ENCODE measurements around the gene CXCL11. TPM values are rescaled to one million over a fixed set of nuclear protein-coding genes. Genes with fewer than 3 reads are reported as not detected.
"Not testable (repeated sequence)": the region's sequence is repeated elsewhere in the genome, so short reads cannot be mapped to it uniquely, and the experiment has no call there.

CXCL11 gene
- total RNA-seq, 1 donor from 2014 or later = 6.4 TPM

DNA sequence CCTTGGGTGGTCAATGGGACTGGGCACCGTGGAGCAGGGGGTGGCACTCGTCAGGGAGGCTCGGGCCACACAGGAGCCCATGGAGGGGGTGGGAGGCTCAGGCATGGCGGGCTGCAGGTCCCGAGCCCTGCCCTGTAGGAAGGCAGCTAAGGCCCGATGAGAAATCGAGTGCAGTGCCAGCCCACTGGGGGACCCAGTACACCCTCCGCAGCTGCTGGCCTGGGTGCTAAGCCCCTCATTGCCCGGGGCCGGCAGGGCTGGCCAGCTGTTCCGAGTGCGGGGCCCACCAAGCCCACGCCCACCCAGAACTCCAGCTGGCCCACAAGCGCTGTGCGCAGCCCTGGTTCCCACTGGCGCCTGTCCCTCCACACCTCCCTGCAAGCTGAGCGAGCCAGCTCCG, 7.4 kb upstream of the CXCL11 start:
- not testable (repeated sequence) for DNase-seq (ENCODE audit: extremely low read depth, low read depth, low spot score)

- not testable (repeated sequence) for DNase-seq (ENCODE audit: extremely low read depth, low read depth, low spot score)
Measured at GRCh38 chr4:76042241-76042998, 6.5 kb upstream of the CXCL11 start.

DNA sequence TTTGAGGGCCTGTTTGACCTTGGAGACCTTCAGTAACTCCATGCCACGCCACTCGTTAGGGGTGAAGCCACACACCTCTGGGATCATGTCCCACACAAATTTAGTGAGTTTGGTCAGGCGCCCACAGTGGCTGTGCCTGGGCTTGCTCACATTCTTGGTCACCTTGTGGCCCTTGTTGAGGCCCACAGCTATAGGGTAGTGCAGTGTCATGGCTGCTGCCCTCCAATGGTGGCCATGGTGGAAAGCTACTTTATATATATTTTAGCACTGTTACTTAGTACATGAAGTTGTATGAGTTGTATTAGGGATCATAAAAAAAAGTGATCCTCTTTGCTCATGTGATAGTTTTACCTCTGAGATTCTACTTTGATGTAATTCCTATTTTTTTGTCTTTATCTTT, 985 bp upstream of the CXCL11 start:
- DNase-seq (ENCODE audit: extremely low read depth, low read depth, low spot score) = no peak

- DNase-seq (ENCODE audit: extremely low read depth, low read depth, low spot score) = no peak
Measured at GRCh38 chr4:76035141-76035540, 729 bp downstream of the CXCL11 start.

DNA sequence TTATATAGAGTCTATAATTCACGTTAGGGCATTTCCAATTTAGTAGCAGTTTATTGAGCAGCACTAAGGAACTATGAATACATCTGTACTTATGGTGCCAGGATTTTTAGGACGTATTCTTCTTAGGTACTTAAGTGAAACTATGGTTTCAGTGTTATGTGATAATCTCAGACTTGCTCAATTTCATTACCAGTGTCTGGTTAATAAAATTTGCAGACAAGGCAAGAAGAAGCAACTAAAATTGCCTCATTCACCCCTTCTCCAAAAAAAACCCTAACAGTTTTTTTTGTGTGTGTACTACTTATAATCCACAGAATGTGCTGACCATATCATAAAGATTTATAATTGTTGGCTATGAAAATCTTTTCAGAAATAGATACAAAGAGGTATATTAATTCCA, 6.6 kb downstream of the CXCL11 start:
- DNase-seq (ENCODE audit: extremely low read depth, low read depth, low spot score) = no peak

DNA sequence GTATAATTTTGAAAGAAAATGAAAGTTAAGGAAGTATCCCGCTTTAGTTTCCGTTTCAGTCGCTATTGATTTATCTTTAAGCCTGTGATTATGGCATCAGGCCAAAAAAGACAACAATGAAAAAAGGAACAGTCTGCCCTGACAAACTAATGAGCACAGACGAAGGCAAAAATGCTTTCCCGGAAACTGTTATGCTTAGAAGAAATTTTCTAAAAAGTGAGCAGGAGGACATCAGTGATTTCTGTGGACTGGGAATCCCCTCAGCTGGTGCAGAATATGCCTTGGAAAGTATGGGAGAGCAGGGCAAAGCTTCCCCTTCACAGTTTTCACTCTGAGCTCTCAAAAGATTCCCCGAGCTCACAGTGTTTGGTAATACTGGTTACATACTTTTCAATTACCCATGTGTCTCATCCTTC, 7.5 kb downstream of the CXCL11 start:
- peak; percentile 29 for DNase-seq (ENCODE audit: extremely low read depth, low read depth, low spot score)

DNA sequence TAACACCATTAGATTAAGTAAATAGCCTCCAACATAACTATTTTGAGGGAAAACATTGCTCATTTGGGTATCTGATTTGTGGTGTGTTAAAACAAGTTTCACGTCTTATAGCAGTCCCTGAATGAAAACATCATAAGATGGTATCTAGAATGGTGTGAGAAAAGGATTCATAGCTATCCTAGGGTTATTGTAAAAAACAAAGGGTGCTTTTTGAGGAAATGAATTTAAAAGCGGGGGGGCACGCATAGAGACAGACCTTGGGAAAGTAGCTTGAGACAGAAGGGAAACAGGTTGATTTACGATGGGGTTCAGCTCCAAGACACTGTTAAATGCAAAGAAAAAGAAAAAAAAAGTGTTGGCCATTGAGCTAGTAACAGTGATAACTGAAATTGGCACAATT, 11.8 kb downstream of the CXCL11 start:
- DNase-seq (ENCODE audit: extremely low read depth, low read depth, low spot score) = no peak

DNA sequence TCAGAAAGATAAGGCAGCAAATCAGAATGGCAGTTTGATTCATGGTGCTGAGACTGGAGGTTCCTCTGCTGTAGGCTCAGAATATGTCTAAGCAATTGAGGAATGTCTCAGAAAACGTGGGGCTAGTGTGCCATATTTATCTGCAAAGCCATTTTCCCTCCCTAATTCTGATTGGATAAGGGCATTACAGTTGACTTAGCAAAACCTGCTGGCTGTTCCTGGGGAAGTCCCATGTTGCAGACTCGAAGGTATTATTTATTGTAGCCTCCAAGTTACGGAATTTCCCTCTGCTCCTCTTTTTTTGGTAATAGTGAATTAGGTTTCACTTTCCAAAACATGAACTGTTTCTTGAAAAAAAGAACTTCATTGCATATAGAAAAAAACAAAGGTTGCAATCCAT, 12.5 kb downstream of the CXCL11 start, which contains the start of gene CXCL10:
Gene CXCL10, minus strand, starts transcription at position 109 of the 400 bp plus-strand sequence. Its CDS starts 66 bp downstream, at position 43.
- DNase-seq (ENCODE audit: extremely low read depth, low read depth, low spot score) = no peak

- DNase-seq (ENCODE audit: extremely low read depth, low read depth, low spot score) = no peak
Measured at GRCh38 chr4:76022677-76023076, 13.2 kb downstream of the CXCL11 start.

GRCh38 chr4:76022031-76022430, 13.8 kb downstream of the CXCL11 start:
- DNase-seq (ENCODE audit: extremely low read depth, low read depth, low spot score) = no peak

GRCh38 chr4:76017056-76017686, 18.7 kb downstream of the CXCL11 start:
- no peak for DNase-seq (ENCODE audit: extremely low read depth, low read depth, low spot score)

GRCh38 chr4:76016393-76016792, 19.5 kb downstream of the CXCL11 start:
- DNase-seq (ENCODE audit: extremely low read depth, low read depth, low spot score) = no peak

DNA sequence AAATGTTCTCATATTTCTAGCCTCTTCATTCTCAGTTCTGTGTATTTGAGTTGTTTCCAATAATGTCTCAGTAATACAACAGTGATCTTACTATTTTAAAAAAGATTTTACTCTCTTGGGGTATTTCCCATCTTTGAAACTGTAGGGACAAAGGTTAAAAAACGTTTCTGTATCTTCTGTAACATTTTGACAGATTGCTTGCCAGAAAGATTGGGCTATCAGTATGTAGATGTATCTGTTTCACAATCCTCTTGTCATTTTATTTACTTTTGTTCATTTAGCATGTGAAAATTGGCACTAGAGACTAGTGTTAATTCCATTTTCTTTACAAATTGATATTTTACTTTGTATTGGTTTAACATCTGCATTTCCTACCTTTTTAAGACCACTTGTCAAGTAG, 22.3 kb downstream of the CXCL11 start:
- DNase-seq (ENCODE audit: extremely low read depth, low read depth, low spot score) = no peak

GRCh38 chr4:76012388-76012801, 23.5 kb downstream of the CXCL11 start:
- no peak for DNase-seq (ENCODE audit: extremely low read depth, low read depth, low spot score)

DNA sequence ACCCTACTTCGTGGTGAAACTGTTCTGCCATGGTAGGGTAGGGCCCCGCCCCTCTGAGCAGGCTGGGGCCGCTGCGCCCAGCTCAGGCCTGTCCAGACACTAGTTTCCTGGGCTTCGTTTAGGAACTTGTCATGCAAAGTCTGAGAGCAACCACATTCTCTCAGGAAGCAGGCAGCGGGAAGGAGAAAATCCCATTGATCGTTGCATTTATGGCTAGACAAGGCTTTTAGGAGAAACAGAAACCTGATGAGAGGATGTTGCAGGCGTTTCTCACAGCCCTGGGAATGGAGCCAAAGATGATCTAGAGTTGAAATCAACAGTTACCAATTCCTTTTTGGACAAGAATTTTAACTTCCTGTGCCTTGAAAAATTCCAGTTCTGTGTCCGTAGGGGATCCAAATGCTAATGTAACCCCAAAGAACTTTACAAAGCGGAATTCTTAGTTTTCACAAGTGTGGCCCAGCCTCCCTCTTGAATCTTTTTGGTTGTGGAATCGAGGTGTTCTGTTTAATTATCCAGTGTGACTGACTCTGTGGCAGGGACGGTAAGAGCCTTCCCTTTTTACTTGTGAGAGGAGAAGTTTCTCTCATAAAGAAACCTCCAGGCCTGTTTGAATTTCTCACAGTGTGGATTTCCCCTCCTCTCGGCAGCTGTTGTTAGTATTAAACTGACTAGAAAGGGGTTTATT, 24.0 kb downstream of the CXCL11 start:
- DNase-seq (ENCODE audit: extremely low read depth, low read depth, low spot score) = no peak

DNA sequence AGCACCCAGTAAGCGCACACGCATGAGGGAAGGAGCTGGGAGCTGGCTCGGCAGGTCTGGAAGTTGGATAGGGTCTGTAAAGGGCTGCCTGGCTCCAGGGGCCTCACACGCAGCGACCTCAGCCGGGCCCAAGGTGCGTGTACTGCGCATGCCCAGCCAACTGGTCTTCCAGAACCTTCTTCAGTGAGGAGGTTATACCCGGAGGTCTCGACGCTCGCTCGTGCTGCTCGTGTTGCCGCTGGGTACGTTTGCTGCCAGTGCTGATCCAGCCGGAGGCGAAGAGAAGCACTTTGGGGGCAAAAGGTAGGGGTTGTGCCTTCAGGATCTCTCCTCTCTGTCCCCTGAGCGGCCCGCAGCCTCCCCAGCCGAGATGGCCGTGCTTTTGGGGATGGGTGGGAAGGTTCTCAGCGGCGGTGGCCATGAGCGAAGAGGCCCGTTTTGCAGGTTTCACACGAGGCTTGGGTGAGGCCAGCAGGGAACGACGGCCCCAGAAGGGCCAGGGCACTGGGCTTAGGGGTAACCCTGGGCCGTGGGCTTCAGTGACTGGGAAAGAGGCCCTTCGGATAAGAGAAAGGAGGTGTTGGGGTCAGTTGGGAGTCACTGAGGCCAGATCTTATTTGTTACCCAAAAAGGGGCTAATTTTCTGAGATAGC, 24.7 kb downstream of the CXCL11 start:
- no peak for DNase-seq (ENCODE audit: extremely low read depth, low read depth, low spot score)

GRCh38 chr4:76010576-76010975, 25.3 kb downstream of the CXCL11 start:
- no peak for DNase-seq (ENCODE audit: extremely low read depth, low read depth, low spot score)

- DNase-seq (ENCODE audit: extremely low read depth, low read depth, low spot score) = no peak
Measured at GRCh38 chr4:76009311-76009710, 26.6 kb downstream of the CXCL11 start.

- no peak for DNase-seq (ENCODE audit: extremely low read depth, low read depth, low spot score)
Measured at GRCh38 chr4:76007089-76007862, 28.6 kb downstream of the CXCL11 start, which contains the start of gene CXCL9. TSS of gene CXCL9 (minus strand) at chr4:76007509. CDS start at chr4:76007449, 60 bp downstream.

DNA sequence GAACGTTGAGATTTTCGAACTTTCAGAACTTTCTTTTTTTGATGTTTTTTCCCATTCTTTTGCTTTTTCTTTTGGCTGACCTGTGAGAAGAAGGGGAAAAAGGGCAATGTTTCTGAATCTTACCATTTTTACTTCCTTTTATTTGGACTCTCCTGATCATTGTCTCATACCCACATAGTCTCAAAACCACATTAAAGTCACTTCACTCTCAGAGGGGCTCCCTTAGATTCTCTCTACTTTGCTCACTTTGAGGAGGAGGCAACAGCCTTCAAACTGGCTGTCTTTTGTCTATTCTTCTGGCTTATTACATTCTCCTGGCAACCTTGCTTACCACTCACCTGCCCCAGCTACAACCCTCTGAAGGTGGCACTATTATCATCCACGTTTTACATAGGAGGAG, 32.2 kb downstream of the CXCL11 start:
- DNase-seq (ENCODE audit: extremely low read depth, low read depth, low spot score) = no peak

Measured in glomerular endothelial cell (primary cell).